H1 (cell line): Measurements from ENCODE around the gene OR2AG2. TPM values are rescaled to one million over a fixed set of nuclear protein-coding genes. Genes with fewer than 3 reads are reported as not detected.

Experiments
- CHD2 ChIP-seq: IDR thresholded peaks from 2 replicates; pipeline ENCODE4 v1.6.1; 2012; ENCODE audit warnings: low read length, improper control_type of control experiment
- EZH2 ChIP-seq: fragments of 200-600 bp; sonication (generic); IDR thresholded peaks from 2 replicates; pipeline ENCODE4 v1.7.1; 2012; ENCODE audit warnings: low read depth, mild to moderate bottlenecking, moderate library complexity, low read length, inconsistent platforms; ENCODE audit not compliant: severe bottlenecking
- HDAC2 ChIP-seq, 2 experiments: fragments of 300-600 bp in 1 of 2; sonication (generic) in 1 of 2; IDR thresholded peaks; 2 replicates each; pipeline ENCODE4 v1.6.1; 2011 to 2012; ENCODE audit warnings: low read depth in 2 of 2, low read length in 2 of 2, mild to moderate bottlenecking in 2 of 2, moderate library complexity in 2 of 2, borderline replicate concordance in 1 of 2, inconsistent platforms in 1 of 2
- RAD21 ChIP-seq, 2 experiments: IDR thresholded peaks in 1 of 2; conservative IDR thresholded peaks in 1 of 2; 2 replicates each; pipeline ENCODE4 v1.6.1; 2011; ENCODE audit warnings: low read depth in 2 of 2, low read length in 2 of 2, improper control_type of control experiment in 1 of 2, inconsistent platforms in 1 of 2, mild to moderate bottlenecking in 1 of 2, moderate library complexity in 1 of 2
- SIN3A ChIP-seq, 2 experiments: IDR thresholded peaks in 1 of 2; conservative IDR thresholded peaks in 1 of 2; 2 replicates each; pipeline ENCODE4 v1.6.1; 2011 to 2012; ENCODE audit warnings: low read length in 2 of 2, improper control_type of control experiment in 1 of 2, low read depth in 1 of 2, mild to moderate bottlenecking in 1 of 2
- TCF12 ChIP-seq: IDR thresholded peaks from 2 replicates; pipeline ENCODE4 v1.6.1; 2011; ENCODE audit warnings: low read depth, mild to moderate bottlenecking, low read length
- TEAD4 ChIP-seq: IDR thresholded peaks from 2 replicates; pipeline ENCODE4 v1.6.1; 2012; ENCODE audit warnings: low read depth, low read length, inconsistent platforms, mixed read lengths
- polyA plus RNA-seq, 7 experiments: library from polyadenylated mRNA; depleted of rRNA in 3 of 7; stranded (reverse) in 5 of 7; unstranded in 2 of 7; fragments of >200 nt in 5 of 7; fragments of 200-250 nt in 2 of 7; gene quantifications; 1 replicate in 5 of 7; 2 replicates in 1 of 7; 4 replicates in 1 of 7; pipeline versions ENCODE4 v1.2.1 to v1.2.3, GENCODE V29; 2011 to 2013; ENCODE audit warnings: missing spikeins in 2 of 7, mixed read lengths in 2 of 7
- total RNA-seq: library from RNA; stranded (reverse); fragmentation: NEBNext Ultra II Directional; extraction: Animal tissue kit (Norgen Biotek cat#: 25700); gene quantifications from 2 replicates; pipeline ENCODE4 v1.2.1, GENCODE V29; 2021
- TF ChIP-seq, protein P1 (sequence below): fragments of 300-600 bp; sonication (generic); IDR thresholded peaks from 2 replicates; pipeline ENCODE4 v1.7.1; 2012; ENCODE audit warnings: low read length, moderate library complexity, mild to moderate bottlenecking, inconsistent platforms; ENCODE audit not compliant: insufficient replicate concordance
- TF ChIP-seq, protein P2 (sequence below): IDR thresholded peaks from 2 replicates; pipeline ENCODE4 v1.6.1; 2011; ENCODE audit warnings: low read depth, mild to moderate bottlenecking, low read length; ENCODE audit not compliant: insufficient read depth

Gene OR2AG2
- total and polyA plus RNA-seq, 2 of the 8 experiments (the other 6 are each of a cell fraction or from before 2014, with no cell fraction given), result 0.22 to 0.74 TPM

GRCh38 chr11:6736495-6737121, 35.2 kb downstream of the OR2AG2 start (continued):
- TF ChIP-seq, protein P1, sequence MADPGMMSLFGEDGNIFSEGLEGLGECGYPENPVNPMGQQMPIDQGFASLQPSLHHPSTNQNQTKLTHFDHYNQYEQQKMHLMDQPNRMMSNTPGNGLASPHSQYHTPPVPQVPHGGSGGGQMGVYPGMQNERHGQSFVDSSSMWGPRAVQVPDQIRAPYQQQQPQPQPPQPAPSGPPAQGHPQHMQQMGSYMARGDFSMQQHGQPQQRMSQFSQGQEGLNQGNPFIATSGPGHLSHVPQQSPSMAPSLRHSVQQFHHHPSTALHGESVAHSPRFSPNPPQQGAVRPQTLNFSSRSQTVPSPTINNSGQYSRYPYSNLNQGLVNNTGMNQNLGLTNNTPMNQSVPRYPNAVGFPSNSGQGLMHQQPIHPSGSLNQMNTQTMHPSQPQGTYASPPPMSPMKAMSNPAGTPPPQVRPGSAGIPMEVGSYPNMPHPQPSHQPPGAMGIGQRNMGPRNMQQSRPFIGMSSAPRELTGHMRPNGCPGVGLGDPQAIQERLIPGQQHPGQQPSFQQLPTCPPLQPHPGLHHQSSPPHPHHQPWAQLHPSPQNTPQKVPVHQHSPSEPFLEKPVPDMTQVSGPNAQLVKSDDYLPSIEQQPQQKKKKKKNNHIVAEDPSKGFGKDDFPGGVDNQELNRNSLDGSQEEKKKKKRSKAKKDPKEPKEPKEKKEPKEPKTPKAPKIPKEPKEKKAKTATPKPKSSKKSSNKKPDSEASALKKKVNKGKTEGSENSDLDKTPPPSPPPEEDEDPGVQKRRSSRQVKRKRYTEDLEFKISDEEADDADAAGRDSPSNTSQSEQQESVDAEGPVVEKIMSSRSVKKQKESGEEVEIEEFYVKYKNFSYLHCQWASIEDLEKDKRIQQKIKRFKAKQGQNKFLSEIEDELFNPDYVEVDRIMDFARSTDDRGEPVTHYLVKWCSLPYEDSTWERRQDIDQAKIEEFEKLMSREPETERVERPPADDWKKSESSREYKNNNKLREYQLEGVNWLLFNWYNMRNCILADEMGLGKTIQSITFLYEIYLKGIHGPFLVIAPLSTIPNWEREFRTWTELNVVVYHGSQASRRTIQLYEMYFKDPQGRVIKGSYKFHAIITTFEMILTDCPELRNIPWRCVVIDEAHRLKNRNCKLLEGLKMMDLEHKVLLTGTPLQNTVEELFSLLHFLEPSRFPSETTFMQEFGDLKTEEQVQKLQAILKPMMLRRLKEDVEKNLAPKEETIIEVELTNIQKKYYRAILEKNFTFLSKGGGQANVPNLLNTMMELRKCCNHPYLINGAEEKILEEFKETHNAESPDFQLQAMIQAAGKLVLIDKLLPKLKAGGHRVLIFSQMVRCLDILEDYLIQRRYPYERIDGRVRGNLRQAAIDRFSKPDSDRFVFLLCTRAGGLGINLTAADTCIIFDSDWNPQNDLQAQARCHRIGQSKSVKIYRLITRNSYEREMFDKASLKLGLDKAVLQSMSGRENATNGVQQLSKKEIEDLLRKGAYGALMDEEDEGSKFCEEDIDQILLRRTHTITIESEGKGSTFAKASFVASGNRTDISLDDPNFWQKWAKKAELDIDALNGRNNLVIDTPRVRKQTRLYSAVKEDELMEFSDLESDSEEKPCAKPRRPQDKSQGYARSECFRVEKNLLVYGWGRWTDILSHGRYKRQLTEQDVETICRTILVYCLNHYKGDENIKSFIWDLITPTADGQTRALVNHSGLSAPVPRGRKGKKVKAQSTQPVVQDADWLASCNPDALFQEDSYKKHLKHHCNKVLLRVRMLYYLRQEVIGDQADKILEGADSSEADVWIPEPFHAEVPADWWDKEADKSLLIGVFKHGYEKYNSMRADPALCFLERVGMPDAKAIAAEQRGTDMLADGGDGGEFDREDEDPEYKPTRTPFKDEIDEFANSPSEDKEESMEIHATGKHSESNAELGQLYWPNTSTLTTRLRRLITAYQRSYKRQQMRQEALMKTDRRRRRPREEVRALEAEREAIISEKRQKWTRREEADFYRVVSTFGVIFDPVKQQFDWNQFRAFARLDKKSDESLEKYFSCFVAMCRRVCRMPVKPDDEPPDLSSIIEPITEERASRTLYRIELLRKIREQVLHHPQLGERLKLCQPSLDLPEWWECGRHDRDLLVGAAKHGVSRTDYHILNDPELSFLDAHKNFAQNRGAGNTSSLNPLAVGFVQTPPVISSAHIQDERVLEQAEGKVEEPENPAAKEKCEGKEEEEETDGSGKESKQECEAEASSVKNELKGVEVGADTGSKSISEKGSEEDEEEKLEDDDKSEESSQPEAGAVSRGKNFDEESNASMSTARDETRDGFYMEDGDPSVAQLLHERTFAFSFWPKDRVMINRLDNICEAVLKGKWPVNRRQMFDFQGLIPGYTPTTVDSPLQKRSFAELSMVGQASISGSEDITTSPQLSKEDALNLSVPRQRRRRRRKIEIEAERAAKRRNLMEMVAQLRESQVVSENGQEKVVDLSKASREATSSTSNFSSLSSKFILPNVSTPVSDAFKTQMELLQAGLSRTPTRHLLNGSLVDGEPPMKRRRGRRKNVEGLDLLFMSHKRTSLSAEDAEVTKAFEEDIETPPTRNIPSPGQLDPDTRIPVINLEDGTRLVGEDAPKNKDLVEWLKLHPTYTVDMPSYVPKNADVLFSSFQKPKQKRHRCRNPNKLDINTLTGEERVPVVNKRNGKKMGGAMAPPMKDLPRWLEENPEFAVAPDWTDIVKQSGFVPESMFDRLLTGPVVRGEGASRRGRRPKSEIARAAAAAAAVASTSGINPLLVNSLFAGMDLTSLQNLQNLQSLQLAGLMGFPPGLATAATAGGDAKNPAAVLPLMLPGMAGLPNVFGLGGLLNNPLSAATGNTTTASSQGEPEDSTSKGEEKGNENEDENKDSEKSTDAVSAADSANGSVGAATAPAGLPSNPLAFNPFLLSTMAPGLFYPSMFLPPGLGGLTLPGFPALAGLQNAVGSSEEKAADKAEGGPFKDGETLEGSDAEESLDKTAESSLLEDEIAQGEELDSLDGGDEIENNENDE, result no peak
- TF ChIP-seq RAD21 (IDR thresholded peaks at IDR 0.05 in 1 of 2, conservative IDR thresholded peaks at IDR 0.05 in 1 of 2; ENCODE audit: low read depth in 2 of 2, low read length in 2 of 2) (no peak), SIN3A (conservative IDR thresholded peaks at IDR 0.05 in 1 of 2, IDR thresholded peaks at IDR 0.05 in 1 of 2; ENCODE audit: low read depth in 1 of 2, low read length in 2 of 2) (no peak), CHD2 (no peak), HDAC2 (IDR thresholded peaks at IDR 0.05; ENCODE audit: borderline replicate concordance in 1 of 2, low read depth in 2 of 2, low read length in 2 of 2) (no peak), TEAD4 (no peak), TCF12 (no peak), EZH2 (no peak)
- TF ChIP-seq, protein P2, sequence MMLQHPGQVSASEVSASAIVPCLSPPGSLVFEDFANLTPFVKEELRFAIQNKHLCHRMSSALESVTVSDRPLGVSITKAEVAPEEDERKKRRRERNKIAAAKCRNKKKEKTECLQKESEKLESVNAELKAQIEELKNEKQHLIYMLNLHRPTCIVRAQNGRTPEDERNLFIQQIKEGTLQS, result no peak
